Measurements from ENCODE around the gene PCNX2.

DNA sequence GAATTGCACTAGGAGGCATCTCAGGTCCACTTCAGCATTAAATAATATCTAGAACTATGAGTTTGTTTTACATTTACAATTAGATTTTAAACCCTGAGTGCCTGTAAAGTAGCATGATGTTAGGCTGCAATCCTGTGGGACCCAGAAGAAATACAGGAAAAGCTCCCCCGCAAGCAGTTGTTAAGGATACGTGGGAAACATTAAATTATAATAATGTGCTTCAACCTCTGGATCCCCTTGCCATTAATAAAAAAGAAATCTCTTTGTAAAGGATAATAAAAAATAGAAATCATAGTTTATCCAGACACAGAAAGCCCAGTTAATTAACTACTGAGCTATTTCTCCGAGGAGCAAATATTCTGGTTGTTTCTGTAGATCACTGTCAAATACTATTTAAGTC is 106.0 kb downstream of the PCNX2 start:
- TF ChIP-seq ZNF274 (IDR thresholded peaks at IDR 0.05; ENCODE audit: borderline replicate concordance, extremely low read depth, low read length): no peak
- TF ChIP-seq EZH2 (IDR thresholded peaks at IDR 0.05; ENCODE audit: low read depth, low read length, severe bottlenecking): no peak
- TF ChIP-seq, protein P1, sequence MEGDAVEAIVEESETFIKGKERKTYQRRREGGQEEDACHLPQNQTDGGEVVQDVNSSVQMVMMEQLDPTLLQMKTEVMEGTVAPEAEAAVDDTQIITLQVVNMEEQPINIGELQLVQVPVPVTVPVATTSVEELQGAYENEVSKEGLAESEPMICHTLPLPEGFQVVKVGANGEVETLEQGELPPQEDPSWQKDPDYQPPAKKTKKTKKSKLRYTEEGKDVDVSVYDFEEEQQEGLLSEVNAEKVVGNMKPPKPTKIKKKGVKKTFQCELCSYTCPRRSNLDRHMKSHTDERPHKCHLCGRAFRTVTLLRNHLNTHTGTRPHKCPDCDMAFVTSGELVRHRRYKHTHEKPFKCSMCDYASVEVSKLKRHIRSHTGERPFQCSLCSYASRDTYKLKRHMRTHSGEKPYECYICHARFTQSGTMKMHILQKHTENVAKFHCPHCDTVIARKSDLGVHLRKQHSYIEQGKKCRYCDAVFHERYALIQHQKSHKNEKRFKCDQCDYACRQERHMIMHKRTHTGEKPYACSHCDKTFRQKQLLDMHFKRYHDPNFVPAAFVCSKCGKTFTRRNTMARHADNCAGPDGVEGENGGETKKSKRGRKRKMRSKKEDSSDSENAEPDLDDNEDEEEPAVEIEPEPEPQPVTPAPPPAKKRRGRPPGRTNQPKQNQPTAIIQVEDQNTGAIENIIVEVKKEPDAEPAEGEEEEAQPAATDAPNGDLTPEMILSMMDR (IDR thresholded peaks at IDR 0.05; ENCODE audit: control extremely low read depth in 1 of 3, insufficient read depth in 1 of 3, low read depth in 1 of 3, low read length in 3 of 3): no peak
- no peak for TF ChIP-seq POLR2AphosphoS5 (IDR thresholded peaks at IDR 0.05; ENCODE audit: low read depth, low read length)
- TF ChIP-seq TBP (IDR thresholded peaks at IDR 0.05; ENCODE audit: low read depth, low read length): no peak
- TF ChIP-seq RFX5 (IDR thresholded peaks at IDR 0.05; ENCODE audit: borderline replicate concordance, low read depth, low read length): no peak
- no peak for TF ChIP-seq YY1 (IDR thresholded peaks at IDR 0.05; ENCODE audit: low read depth, low read length)
- TF ChIP-seq CEBPB (IDR thresholded peaks at IDR 0.05; ENCODE audit: low read depth, low read length): no peak
- no peak for TF ChIP-seq CBX8 (IDR thresholded peaks at IDR 0.05; ENCODE audit: borderline replicate concordance, low read depth, low read length)
- TF ChIP-seq CREB1 (IDR thresholded peaks at IDR 0.05): no peak
- TF ChIP-seq TAF1 (IDR thresholded peaks at IDR 0.05; ENCODE audit: low read depth, low read length): no peak
- TF ChIP-seq BACH1 (IDR thresholded peaks at IDR 0.05; ENCODE audit: low read length): no peak
- no peak for TF ChIP-seq POLR2A (IDR thresholded peaks at IDR 0.05; ENCODE audit: control extremely low read depth in 1 of 2, low read depth in 2 of 2, low read length in 2 of 2)
